Hypothalamus (tissue), 51 donors: ENCODE results near the gene MAB21L4.

ENCODE experiments used
- DNase-seq, 51 donors: peaks; one replicate each; lab custom pipeline; 2025; lab: John Stamatoyannopoulos, UW

Gene MAB21L4

GRCh38 chr2:240913810-240914644, 18.1 kb upstream of the MAB21L4 start:
- peak in 37 of 51 donors; percentile 9 to 78 (median 49) for DNase-seq

GRCh38 chr2:240912878-240913809, 17.2 kb upstream of the MAB21L4 start:
- no peak for DNase-seq

- no peak for DNase-seq
Measured at GRCh38 chr2:240911641-240912265, 15.8 kb upstream of the MAB21L4 start.

- no peak for DNase-seq
Measured at GRCh38 chr2:240909216-240909974, 13.4 kb upstream of the MAB21L4 start.

GRCh38 chr2:240906911-240907590, 11.1 kb upstream of the MAB21L4 start:
- no peak for DNase-seq

GRCh38 chr2:240906141-240906910, 10.4 kb upstream of the MAB21L4 start, which contains the start of gene CROCC2:
Gene CROCC2, plus strand, starts transcription at chr2:240906336. Its CDS starts 178 bp downstream, at chr2:240906514.
- peak in 8 of 51 donors; percentile 11 to 53 (median 32) for DNase-seq

GRCh38 chr2:240905176-240905781, 9.3 kb upstream of the MAB21L4 start:
- no peak for DNase-seq

GRCh38 chr2:240904216-240905175, 8.5 kb upstream of the MAB21L4 start:
- DNase-seq: no peak

- DNase-seq: no peak
Measured at GRCh38 chr2:240903191-240904060, 7.5 kb upstream of the MAB21L4 start.

- DNase-seq: no peak
Measured at GRCh38 chr2:240902615-240903041, 6.7 kb upstream of the MAB21L4 start.

GRCh38 chr2:240901986-240902614, 6.1 kb upstream of the MAB21L4 start:
- DNase-seq: no peak

- DNase-seq: no peak
Measured at GRCh38 chr2:240900141-240900860, 4.3 kb upstream of the MAB21L4 start.

GRCh38 chr2:240899468-240899865, 3.5 kb upstream of the MAB21L4 start:
- DNase-seq: no peak

- peak in 1 of 51 donors; percentile 53 for DNase-seq
Measured at GRCh38 chr2:240898731-240899467, 2.9 kb upstream of the MAB21L4 start.
